Mesenchymal stem cell (in vitro differentiated cells and primary cell): ENCODE results near the gene GRAMD2A.

Source experiments
- DNase-seq: peaks from one replicate; pipeline ENCODE4 v3.0.0-alpha.2; 2013
- H2AFZ ChIP-seq: one replicate; pipeline ENCODE4 v1.6.1; 2013; ENCODE audit warnings: low read depth, mild to moderate bottlenecking, control low read depth, inconsistent platforms, low read length, moderate library complexity
- H2AK5ac ChIP-seq: 2 replicates; pipeline ENCODE4 v1.6.1; 2013; ENCODE audit warnings: low read length, moderate library complexity, mild to moderate bottlenecking, inconsistent platforms; ENCODE audit not compliant: severe bottlenecking
- H2BK120ac ChIP-seq: one replicate; pipeline ENCODE4 v1.6.1; 2013; ENCODE audit warnings: low read depth, mild to moderate bottlenecking, inconsistent platforms, low read length, moderate library complexity
- H2BK12ac ChIP-seq, 2 experiments: one replicate each; pipeline ENCODE4 v1.6.1; 2013; ENCODE audit warnings: inconsistent platforms in 2 of 2, low read length in 2 of 2, mild to moderate bottlenecking in 2 of 2, moderate library complexity in 2 of 2, control low read depth in 1 of 2
- H2BK15ac ChIP-seq: one replicate; pipeline ENCODE4 v1.6.1; 2013; ENCODE audit warnings: mild to moderate bottlenecking, low read depth, inconsistent platforms; ENCODE audit not compliant: poor library complexity, severe bottlenecking
- H2BK5ac ChIP-seq: 2 replicates; pipeline ENCODE4 v1.6.1; 2013; ENCODE audit warnings: low read depth, mild to moderate bottlenecking, low read length, control low read depth, inconsistent platforms; ENCODE audit not compliant: poor library complexity, severe bottlenecking
- H3K14ac ChIP-seq, 2 experiments: one replicate each; pipeline ENCODE4 v1.6.1; 2013; ENCODE audit warnings: inconsistent platforms in 2 of 2, low read length in 2 of 2, control low read depth in 1 of 2, mild to moderate bottlenecking in 1 of 2, moderate library complexity in 1 of 2
- H3K18ac ChIP-seq, 2 experiments: one replicate each; pipeline ENCODE4 v1.6.1; 2013; ENCODE audit warnings: inconsistent platforms in 2 of 2, low read length in 2 of 2, control low read depth in 1 of 2, low read depth in 1 of 2, mild to moderate bottlenecking in 1 of 2
- H3K23ac ChIP-seq, 2 experiments: one replicate each; pipeline ENCODE4 v1.6.1; 2013; ENCODE audit warnings: inconsistent platforms in 2 of 2, low read length in 2 of 2, mild to moderate bottlenecking in 2 of 2, moderate library complexity in 2 of 2, control low read depth in 1 of 2
- H3K27ac ChIP-seq: 2 replicates; pipeline ENCODE4 v1.5.1; 2013; ENCODE audit warnings: mild to moderate bottlenecking, moderate library complexity, low read length, control low read depth, inconsistent platforms; ENCODE audit not compliant: poor library complexity, severe bottlenecking
- H3K27me3 ChIP-seq, 2 experiments: 2 replicates each; pipeline versions ENCODE4 v1.6.1 to v1.7.0; 2013; ENCODE audit warnings: low read length in 2 of 2, mild to moderate bottlenecking in 2 of 2, moderate library complexity in 2 of 2, control low read depth in 1 of 2, inconsistent platforms in 1 of 2; ENCODE audit not compliant: control insufficient read depth in 1 of 2, insufficient read depth in 1 of 2
- H3K36me3 ChIP-seq, 2 experiments: 2 replicates each; pipeline versions ENCODE4 v1.6.1 to v1.7.0; 2013; ENCODE audit warnings: low read length in 2 of 2, control low read depth in 1 of 2, inconsistent platforms in 1 of 2, low read depth in 1 of 2, mild to moderate bottlenecking in 1 of 2; ENCODE audit not compliant: insufficient read depth in 2 of 2, control insufficient read depth in 1 of 2
- H3K4ac ChIP-seq, 2 experiments: one replicate each; pipeline ENCODE4 v1.6.1; 2013; ENCODE audit warnings: inconsistent platforms in 2 of 2, low read length in 2 of 2, mild to moderate bottlenecking in 2 of 2, moderate library complexity in 2 of 2, control low read depth in 1 of 2, low read depth in 1 of 2
- H3K4me1 ChIP-seq: 2 replicates; pipeline ENCODE4 v1.6.1; 2013; ENCODE audit warnings: low read depth, low read length, control low read depth; ENCODE audit not compliant: control insufficient read depth, insufficient read depth
- H3K4me2 ChIP-seq: 2 replicates; pipeline ENCODE4 v1.6.1; 2013; ENCODE audit warnings: low read length, mild to moderate bottlenecking, inconsistent platforms; ENCODE audit not compliant: poor library complexity, severe bottlenecking
- H3K4me3 ChIP-seq, 2 experiments: 2 replicates each; pipeline versions ENCODE4 v1.5.1 to v1.7.0; 2013; ENCODE audit warnings: low read length in 2 of 2, mild to moderate bottlenecking in 2 of 2, control low read depth in 1 of 2, low read depth in 1 of 2; ENCODE audit not compliant: insufficient read depth in 1 of 2
- H3K79me1 ChIP-seq: replicated peaks from 2 replicates; pipeline ENCODE4 v1.6.1; 2013; ENCODE audit warnings: mild to moderate bottlenecking, control low read depth, low read length, inconsistent platforms; ENCODE audit not compliant: poor library complexity, severe bottlenecking
- H3K9ac ChIP-seq: 2 replicates; pipeline ENCODE4 v1.7.0; 2013; ENCODE audit warnings: mild to moderate bottlenecking, low read length, moderate library complexity
- H3K9me3 ChIP-seq: 2 replicates; pipeline ENCODE4 v1.7.0; 2013; ENCODE audit warnings: mild to moderate bottlenecking, low read length; ENCODE audit not compliant: control insufficient read depth
- H4K8ac ChIP-seq: one replicate; pipeline ENCODE4 v1.6.1; 2013; ENCODE audit warnings: inconsistent platforms, mild to moderate bottlenecking, low read length, moderate library complexity
- H4K91ac ChIP-seq: one replicate; pipeline ENCODE4 v1.6.1; 2013; ENCODE audit warnings: mild to moderate bottlenecking, low read length, inconsistent platforms
- WGBS: methylation state at CpG from one replicate; pipeline ENCODE4 v1.1.7; 2013; ENCODE audit warnings: mixed read lengths; 5-methylcytosine and 5-hydroxymethylcytosine counted together

Gene GRAMD2A

DNA sequence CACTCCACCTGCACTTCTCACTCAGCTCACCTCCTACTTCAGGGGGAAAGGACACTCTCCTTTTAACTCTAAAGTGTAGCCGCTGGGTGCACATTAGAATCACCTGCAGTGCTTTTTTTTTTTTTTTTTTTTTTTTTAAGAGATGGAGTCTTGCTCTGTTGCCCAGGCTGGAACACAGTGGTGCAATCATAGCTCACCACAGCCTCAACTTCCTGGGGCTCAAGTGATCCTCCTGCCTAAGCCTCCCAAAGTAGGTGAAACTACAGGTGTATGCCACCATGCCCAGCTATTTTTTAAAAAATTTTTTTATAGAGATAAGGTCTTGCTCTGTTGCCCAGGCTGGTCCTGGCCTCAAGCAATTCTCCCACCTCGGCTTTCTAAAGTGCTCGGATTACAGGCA is 20.8 kb downstream of the GRAMD2A start:
- DNase-seq, result no peak
- Histone ChIP-seq H3K4me3 (no peak overlapping the region), H3K27me3 (peaks cover 0 to 50% of the 10 kb centered on the region in 2 experiments), H4K8ac (no peak overlapping the region), H3K79me1 (no peaks in the 10 kb centered on the region), H3K4me2 (no peak overlapping the region), H2AK5ac (no peak overlapping the region), H2BK15ac (no peak overlapping the region), H2BK5ac (no peak overlapping the region), H3K23ac (no peak overlapping the region), H4K91ac (no peak overlapping the region), H3K36me3 (no peaks in the 10 kb centered on the region), H2BK12ac (no peak overlapping the region), H2BK120ac (no peak overlapping the region), H3K14ac (no peak overlapping the region), H3K27ac (no peak overlapping the region), H3K4ac (no peak overlapping the region), H3K9me3 (no peaks in the 10 kb centered on the region), H3K4me1 (no peaks in the 10 kb centered on the region), H3K9ac (no peak overlapping the region), H2AFZ (no peak overlapping the region), H3K18ac (no peak overlapping the region)
- 83% methylated on average over 3 of the region's 3 CpGs for WGBS

DNA sequence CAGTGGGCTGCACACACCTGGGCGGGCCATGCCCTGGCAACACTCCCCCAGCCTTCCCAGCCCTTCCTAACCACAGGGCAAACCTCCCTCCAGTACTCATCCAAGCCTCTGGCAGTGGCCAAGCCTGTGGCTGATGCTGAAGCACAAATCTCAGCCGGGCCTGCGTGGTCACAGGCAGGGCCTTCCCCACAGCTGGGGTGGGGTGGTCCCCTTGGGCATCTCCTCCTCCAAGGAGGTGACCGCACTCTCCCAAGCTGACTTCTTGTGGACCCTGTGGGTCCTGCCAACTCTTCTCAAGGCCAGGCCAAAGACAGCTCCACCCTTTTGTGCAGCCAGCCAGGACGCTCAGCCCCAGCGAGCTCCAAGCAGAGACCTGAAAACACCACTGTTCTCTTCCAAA is 21.4 kb downstream of the GRAMD2A start:
- Histone ChIP-seq H2BK5ac (no peak overlapping the region), H3K4me3 (no peak overlapping the region)
- WGBS, result 84% methylated on average over 6 of the region's 6 CpGs

DNA sequence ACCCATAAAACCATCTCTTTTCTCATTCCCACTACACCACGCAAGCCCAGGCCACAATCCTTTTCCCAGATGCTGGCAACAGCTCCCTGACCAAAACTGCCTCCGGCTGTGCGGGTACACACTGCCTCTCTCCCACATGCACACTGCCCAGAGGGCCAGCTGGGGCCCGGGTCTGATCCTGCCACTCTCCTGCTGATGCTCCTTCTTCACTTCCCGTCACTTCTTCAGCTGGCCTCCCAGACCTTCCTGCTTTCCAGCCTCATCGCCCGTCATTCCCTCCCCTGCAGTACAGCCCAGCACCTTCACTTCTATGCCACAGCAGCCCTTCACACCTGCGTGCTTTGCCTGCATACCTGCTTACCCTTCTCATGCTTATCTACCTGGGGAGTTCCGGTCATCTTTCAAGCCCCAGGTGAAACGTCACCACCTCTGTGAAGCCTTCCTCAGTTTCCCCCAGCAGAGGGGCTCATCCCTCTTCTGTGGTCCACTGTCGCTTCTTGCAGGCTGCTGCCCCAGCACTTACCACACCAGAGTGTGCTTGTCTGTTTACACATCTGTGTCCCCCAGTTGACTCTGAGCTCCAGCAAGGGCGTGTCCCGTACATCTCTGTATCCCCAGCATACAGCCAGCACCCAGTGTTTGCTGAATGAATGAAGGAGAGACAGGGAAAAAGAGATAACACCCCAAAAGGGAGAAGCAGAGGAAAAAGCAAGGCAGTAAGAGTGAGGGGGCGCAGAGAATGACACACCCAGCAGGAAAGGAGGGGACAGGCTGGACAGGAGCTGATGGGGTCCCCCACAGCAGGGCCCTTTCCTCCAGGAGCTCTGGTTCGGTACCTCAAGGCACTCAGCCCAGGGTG is 22.2 kb downstream of the GRAMD2A start:
- Histone ChIP-seq H2BK12ac (no peak overlapping the region), H3K4me1 (no peaks in the 10 kb centered on the region), H3K4me2 (no peak overlapping the region), H2AFZ (no peak overlapping the region), H3K9me3 (no peaks in the 10 kb centered on the region), H3K4ac (no peak overlapping the region), H3K18ac (no peak overlapping the region), H4K91ac (no peak overlapping the region), H2AK5ac (no peak overlapping the region), H3K9ac (no peak overlapping the region), H2BK120ac (no peak overlapping the region), H3K4me3 (no peak overlapping the region), H3K14ac (no peak overlapping the region), H2BK5ac (no peak overlapping the region), H3K79me1 (no peaks in the 10 kb centered on the region), H3K23ac (no peak overlapping the region), H3K27me3 (peaks cover 0 to 46% of the 10 kb centered on the region in 2 experiments), H2BK15ac (no peak overlapping the region), H3K27ac (no peak overlapping the region), H4K8ac (no peak overlapping the region), H3K36me3 (no peaks in the 10 kb centered on the region)
- 87% methylated on average over 13 of the region's 15 CpGs for WGBS
- no peak for DNase-seq

More for the DNA sequence above, 21.4 kb downstream of the GRAMD2A start:
- Histone ChIP-seq H3K9me3 (no peaks in the 10 kb centered on the region), H3K18ac (no peak overlapping the region), H2BK120ac (no peak overlapping the region), H3K9ac (no peak overlapping the region), H3K4me1 (no peaks in the 10 kb centered on the region), H2BK15ac (no peak overlapping the region), H3K27me3 (peaks cover 0 to 46% of the 10 kb centered on the region in 2 experiments), H3K79me1 (no peaks in the 10 kb centered on the region), H4K8ac (no peak overlapping the region), H3K27ac (no peak overlapping the region), H3K36me3 (no peaks in the 10 kb centered on the region), H3K4me2 (no peak overlapping the region), H2BK12ac (no peak overlapping the region), H3K23ac (no peak overlapping the region), H3K14ac (no peak overlapping the region), H3K4ac (no peak overlapping the region), H2AFZ (no peak overlapping the region), H4K91ac (no peak overlapping the region), H2AK5ac (no peak overlapping the region)
- DNase-seq, result no peak

DNA sequence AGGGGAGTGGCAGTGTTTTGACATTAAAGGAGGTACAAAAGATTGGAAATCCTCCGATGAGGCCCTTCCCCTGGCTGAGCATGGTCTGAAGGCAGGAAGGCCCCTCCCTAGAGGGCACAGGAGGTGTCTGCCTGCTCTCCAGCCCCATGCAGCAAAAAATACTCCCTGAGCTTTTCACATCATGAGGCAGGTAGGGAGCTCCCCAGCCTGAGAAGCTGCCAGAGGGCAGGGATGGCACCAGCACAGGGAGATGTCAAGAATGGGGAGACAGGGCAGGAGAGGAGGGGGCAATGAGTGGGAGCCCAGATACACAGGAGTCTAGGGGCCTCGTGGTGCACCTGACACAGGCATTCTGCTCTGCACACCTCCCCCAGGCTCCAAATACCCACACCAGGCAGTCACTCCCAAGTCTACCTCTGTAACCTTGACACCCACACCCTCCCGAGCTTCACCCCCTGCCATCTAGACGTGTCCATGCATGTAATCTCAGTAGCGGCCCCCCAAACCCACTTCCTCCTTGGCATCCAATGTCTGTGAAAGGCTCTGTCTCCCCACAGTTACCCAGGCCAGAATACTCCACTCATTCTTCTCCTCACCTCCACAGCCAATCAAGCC is 22.9 kb downstream of the GRAMD2A start:
- Histone ChIP-seq H3K27ac (no peak overlapping the region), H3K23ac (no peak overlapping the region), H3K79me1 (no peaks in the 10 kb centered on the region), H2AFZ (no peak overlapping the region), H2BK15ac (no peak overlapping the region), H3K36me3 (no peaks in the 10 kb centered on the region), H3K14ac (no peak overlapping the region), H2BK12ac (no peak overlapping the region), H2BK120ac (no peak overlapping the region), H2AK5ac (no peak overlapping the region), H3K18ac (no peak overlapping the region), H3K4me1 (no peaks in the 10 kb centered on the region), H3K9me3 (no peaks in the 10 kb centered on the region), H3K4ac (no peak overlapping the region), H3K4me3 (no peak overlapping the region), H3K4me2 (no peak overlapping the region), H3K9ac (no peak overlapping the region), H4K8ac (no peak overlapping the region), H3K27me3 (peaks cover 0 to 47% of the 10 kb centered on the region in 2 experiments), H4K91ac (no peak overlapping the region), H2BK5ac (no peak overlapping the region)
- DNase-seq, result no peak
- 73% methylated on average over 5 of the region's 5 CpGs for WGBS
